Measurements from ENCODE around the gene SCN1A. TPM values are rescaled to one million over a fixed set of nuclear protein-coding genes. Genes with fewer than 3 reads are reported as not detected.
"Not testable (repeated sequence)": the region's sequence is repeated elsewhere in the genome, so short reads cannot be mapped to it uniquely, and the experiment has no call there.

The SCN1A gene
- total RNA-seq: 33.8 TPM

GRCh38 chr2:166127217-166128155 is at the start of gene SCN1A:
Gene SCN1A, minus strand, starts transcription at chr2:166128020. Its CDS starts 54,399 bp downstream, at chr2:166073621.
- peak; percentile 17 for DNase-seq

GRCh38 chr2:166173263-166173662 is 45.4 kb upstream of the SCN1A start:
- no peak for DNase-seq

- no peak for DNase-seq
Measured at GRCh38 chr2:166171216-166171615, 43.4 kb upstream of the SCN1A start.

- DNase-seq: no peak
Measured at GRCh38 chr2:166170356-166170755, 42.5 kb upstream of the SCN1A start.

GRCh38 chr2:166167449-166167848 is 39.6 kb upstream of the SCN1A start:
- DNase-seq: no peak

- DNase-seq: no peak
Measured at GRCh38 chr2:166163775-166164174, 36.0 kb upstream of the SCN1A start.

GRCh38 chr2:166158546-166158945 is 30.7 kb upstream of the SCN1A start:
- no peak for DNase-seq

GRCh38 chr2:166157578-166157977 is 29.8 kb upstream of the SCN1A start:
- no peak for DNase-seq

- no peak for DNase-seq
Measured at GRCh38 chr2:166156985-166157490, 29.2 kb upstream of the SCN1A start.

GRCh38 chr2:166155589-166155988 is 27.8 kb upstream of the SCN1A start:
- no peak for DNase-seq

- DNase-seq: no peak
Measured at GRCh38 chr2:166154685-166155338, 27.0 kb upstream of the SCN1A start.

- DNase-seq: no peak
Measured at GRCh38 chr2:166152064-166152463, 24.2 kb upstream of the SCN1A start.

- DNase-seq: peak; percentile 14
Measured at GRCh38 chr2:166148500-166149400, 20.9 kb upstream of the SCN1A start.

- DNase-seq: no peak
Measured at GRCh38 chr2:166147883-166148282, 20.1 kb upstream of the SCN1A start.

GRCh38 chr2:166144071-166144470 is 16.3 kb upstream of the SCN1A start:
- DNase-seq: no peak

- no peak for DNase-seq
Measured at GRCh38 chr2:166140932-166141331, 13.1 kb upstream of the SCN1A start.

GRCh38 chr2:166140475-166140874 is 12.7 kb upstream of the SCN1A start:
- no peak for DNase-seq

GRCh38 chr2:166139479-166139878 is 11.7 kb upstream of the SCN1A start:
- DNase-seq: not testable (repeated sequence)

- no peak for DNase-seq
Measured at GRCh38 chr2:166138667-166139066, 10.8 kb upstream of the SCN1A start.

GRCh38 chr2:166138144-166138543 is 10.3 kb upstream of the SCN1A start:
- DNase-seq: no peak

- no peak for DNase-seq
Measured at GRCh38 chr2:166137331-166137730, 9.5 kb upstream of the SCN1A start.

- DNase-seq: no peak
Measured at GRCh38 chr2:166135849-166136258, 8.0 kb upstream of the SCN1A start.
